Spleen (tissue), 7 donors: Measurements from ENCODE around the gene GVQW3.

ENCODE experiments used
- CTCF ChIP-seq, 11 experiments: fragments of 200-600 bp in 7 of 11; fragments of 450-650 bp in 4 of 11; sonication (generic) in 4 of 11; IDR thresholded peaks in 8 of 11; conservative IDR thresholded peaks in 3 of 11; 1 replicate in 7 of 11; 2 replicates in 4 of 11; pipeline versions ENCODE4 v1.4.0 to v1.8.0; 2016 to 2021; ENCODE audit warnings: antibody characterized with exemption in 11 of 11, inconsistent platforms in 4 of 11, mild to moderate bottlenecking in 1 of 11
- POLR2A ChIP-seq, 3 donors: fragments of 450-650 bp; IDR thresholded peaks; one replicate each; pipeline ENCODE4 v1.5.1; 2017; ENCODE audit warnings: antibody characterized with exemption in 3 of 3, mild to moderate bottlenecking in 1 of 3
- POLR2AphosphoS5 ChIP-seq, 3 donors: sonication (generic); formaldehyde crosslinking; IDR thresholded peaks; one replicate each; pipeline ENCODE4 v1.5.1; 2017; ENCODE audit warnings: antibody characterized with exemption in 3 of 3
- donor health status: DM: no; HTN: no; CAD: no; lungs with moderate emphysema.
- donor health status: DM: no; HTN: no; CAD: no.
- donor health status: DM: no; HTN: no; CAD: no.

- TF ChIP-seq POLR2A (IDR thresholded peaks at IDR 0.05) (no peak), CTCF (IDR thresholded peaks at IDR 0.05 in 8 of 11, conservative IDR thresholded peaks at IDR 0.05 in 3 of 11) (no peak), POLR2AphosphoS5 (IDR thresholded peaks at IDR 0.05) (no peak)
Measured at GRCh38 chr11:76453248-76453647, 72.1 kb downstream of the GVQW3 start.
